SK-N-DZ (cell line): Measurements from ENCODE around the gene LAMC3.
"Not testable (repeated sequence)": the region's sequence is repeated elsewhere in the genome, so short reads cannot be mapped to it uniquely, and the experiment has no call there.

Source experiments
- DNase-seq: peaks from one replicate; pipeline ENCODE4 v3.0.0-alpha.2; 2015; ENCODE audit warnings: low spot score

Gene LAMC3

DNA sequence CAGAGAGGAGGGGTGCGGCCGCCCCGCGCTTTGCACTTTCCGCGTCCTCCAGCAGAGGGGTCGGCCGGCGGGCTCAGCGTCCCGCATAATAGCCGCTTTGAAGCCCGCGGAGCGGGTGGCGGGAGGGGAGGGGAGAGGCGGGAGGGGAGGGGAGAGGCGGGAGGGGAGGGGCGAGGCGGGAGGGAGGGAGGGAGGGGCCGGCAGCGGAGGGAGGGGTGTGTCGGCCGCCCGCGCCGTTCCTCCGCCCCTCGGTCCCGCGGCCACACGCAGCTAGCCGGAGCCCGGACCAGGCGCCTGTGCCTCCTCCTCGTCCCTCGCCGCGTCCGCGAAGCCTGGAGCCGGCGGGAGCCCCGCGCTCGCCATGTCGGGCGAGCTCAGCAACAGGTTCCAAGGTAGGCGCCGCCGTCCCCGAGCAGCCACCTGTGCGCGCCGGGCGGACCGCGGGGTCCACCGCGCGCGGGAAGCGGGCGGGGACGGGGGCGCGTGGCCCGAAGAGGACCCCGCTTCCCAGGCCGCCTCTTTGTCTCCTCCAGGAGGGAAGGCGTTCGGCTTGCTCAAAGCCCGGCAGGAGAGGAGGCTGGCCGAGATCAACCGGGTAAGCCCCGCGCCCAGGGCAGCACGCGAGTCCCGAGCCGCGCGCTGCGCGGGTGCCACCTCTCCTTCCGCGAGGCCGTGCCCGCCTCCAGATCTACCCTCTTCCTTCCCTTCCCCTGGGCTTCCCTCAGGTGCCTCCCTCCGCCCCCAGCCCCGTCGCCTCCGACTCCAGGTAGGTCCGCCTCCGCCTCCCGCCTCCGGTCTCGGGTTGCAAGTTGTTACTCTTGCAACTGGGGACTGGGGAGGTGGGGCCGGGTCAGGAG lies 87.5 kb downstream of the LAMC3 start, which contains the start of gene AIF1L:
AIF1L (plus strand) TSS at position 263 of the 857 bp plus-strand sequence; CDS start at position 362, 99 bp downstream.
- DNase-seq = peak; percentile 63

DNA sequence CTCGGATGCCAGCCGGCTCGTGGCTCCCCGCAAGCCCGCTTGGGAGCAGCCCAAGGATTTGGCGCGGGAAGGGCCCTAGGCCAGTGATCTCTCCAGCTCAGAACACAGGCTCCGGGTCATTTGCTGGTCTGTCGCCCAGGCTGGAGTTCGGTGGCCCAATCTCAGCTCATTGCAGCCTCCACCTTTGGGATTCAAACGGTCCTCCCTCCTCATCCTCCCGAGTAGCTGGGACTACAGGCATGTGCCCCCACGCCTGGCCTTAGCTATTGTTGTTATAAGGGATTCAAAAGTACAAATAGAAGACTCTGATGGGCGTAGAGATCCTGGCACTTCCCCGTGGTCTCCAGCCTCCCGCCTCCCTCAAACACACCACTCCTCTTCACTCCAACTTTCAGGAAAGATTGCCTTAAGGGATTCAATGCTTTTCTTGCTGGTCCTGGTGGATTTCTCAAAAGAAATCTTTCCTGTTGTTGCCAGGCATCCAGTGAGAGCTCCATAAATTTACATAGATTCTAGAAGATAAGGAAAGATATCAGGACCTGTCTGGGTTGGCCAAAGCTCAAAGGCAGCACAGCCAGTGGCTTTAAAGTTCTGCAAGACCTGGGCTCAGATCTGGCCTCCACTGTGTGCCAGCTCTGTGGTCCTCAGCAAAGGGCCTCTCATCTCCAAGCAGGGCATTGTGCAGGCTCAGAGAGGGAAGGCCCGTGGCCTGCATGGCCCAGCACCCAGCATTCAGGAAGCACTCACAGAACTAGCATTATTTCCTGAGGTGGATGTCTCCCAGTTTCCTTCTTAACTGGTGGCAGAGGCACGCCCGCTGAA lies 88.4 kb downstream of the LAMC3 start:
- DNase-seq = no peak

DNA sequence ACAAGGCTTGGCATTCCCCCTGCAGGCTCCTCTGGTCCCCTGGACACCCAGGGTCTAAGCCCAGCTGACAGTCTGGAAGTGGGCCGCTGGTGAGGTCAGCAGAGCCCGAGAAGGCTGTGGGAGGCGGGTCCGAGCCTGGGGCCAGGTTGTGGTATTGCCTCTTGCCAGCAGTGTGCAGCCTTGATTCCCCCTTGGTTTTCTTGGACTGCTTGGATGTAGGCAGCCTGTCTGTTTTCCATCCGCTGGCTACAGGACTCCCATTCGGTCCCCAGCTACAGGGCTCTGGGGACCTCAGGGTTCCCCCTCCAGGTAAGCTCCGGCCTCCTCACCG lies 88.9 kb downstream of the LAMC3 start:
- no peak for DNase-seq

DNA sequence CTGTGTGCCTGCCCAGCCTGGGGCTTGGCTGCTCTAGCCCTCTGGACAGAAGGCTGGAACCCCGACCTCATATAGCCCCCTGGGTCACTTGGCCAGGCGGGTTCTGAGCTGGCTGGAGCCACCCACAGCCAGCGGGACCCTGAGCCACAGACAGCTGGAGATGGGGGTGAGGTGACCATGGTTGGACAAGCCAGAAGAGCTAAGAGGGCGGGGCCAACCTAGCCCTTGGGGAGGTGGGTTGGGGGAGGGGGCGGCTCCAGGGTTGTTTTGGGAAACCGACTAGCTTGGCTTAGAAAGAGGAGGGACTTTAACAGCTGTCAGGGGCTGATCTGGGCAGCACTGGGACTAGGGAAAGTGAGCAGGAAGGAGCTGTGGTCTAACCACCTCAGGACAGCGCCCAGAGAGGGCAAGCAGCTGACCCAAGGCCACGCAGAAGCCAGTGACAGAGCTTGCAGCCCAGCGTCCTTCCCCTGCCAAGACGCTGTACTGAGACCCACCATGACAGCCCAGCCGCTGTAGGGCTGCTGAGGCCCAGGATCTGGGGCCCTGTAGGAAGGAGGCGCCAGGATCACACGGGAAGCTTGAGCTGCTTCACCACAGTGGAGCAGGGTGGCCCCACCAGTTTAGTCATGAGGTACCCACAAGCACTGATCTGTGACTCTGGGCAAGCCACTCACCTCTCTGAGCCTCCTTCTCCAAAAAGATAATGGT lies 89.6 kb downstream of the LAMC3 start:
- DNase-seq = no peak

DNA sequence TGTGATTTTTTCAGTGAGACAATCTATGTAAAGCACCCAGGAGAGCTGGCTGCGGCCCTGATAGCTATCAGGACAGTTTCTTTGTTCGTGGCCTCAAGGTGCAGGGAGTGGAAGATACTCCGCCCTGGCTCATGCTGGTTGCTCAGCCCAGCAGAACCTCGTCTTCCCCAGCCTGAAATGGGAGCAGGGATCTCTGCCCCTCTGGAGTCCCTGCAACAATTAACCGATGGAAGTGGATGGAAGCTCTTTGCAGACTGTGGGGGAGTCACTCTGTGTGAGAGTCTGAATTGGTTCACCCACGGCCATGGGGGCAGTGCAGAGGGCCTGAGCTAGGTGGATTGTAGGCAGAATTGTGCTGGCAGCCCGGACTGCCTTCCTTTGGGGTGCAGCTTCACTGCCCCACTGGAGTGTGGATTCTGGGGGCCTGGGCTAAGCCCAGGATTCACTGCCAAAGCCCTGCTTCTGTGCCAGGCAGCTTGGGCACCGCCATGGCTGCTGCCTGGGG lies 90.2 kb downstream of the LAMC3 start:
- no peak for DNase-seq

DNA sequence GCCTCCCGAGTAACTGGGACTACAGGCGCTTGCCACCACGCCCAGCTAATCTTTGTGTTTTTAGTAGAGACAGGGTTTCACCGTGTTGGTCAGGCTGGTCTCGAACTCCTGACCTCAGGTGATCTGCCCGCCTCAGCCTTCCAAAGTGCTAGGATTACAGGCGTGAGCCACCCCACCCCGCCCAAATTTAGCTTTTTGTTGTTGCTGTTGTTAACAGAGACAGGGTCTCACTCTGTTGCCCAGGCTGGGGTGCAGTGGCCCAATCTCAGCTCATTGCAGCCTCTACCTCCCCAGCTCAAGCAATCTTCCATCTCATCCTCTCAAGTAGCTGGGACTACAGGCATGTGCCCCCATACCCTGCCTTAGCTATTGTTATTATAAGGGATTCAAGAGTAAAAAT lies 90.9 kb downstream of the LAMC3 start:
- DNase-seq = not testable (repeated sequence)

DNA sequence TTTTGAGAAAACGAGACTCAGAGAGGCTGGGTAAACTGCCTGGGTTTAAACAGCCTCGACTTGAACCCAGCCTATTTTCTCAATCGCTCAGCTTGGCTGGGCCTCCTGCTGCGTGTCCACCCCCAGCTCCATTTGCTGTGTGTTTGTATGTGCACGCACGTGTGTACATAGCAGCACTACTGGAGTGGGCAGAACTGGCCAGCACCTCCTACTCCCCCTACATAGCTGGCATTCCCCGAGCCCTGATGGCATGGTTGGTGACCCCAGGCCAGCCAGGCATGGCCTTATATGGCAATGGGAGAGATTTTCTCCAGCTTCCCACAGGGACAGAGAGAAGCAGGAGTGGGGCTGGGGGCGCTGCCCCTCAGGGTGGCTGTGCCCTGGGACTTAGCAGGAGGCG lies 91.5 kb downstream of the LAMC3 start:
- no peak for DNase-seq

DNA sequence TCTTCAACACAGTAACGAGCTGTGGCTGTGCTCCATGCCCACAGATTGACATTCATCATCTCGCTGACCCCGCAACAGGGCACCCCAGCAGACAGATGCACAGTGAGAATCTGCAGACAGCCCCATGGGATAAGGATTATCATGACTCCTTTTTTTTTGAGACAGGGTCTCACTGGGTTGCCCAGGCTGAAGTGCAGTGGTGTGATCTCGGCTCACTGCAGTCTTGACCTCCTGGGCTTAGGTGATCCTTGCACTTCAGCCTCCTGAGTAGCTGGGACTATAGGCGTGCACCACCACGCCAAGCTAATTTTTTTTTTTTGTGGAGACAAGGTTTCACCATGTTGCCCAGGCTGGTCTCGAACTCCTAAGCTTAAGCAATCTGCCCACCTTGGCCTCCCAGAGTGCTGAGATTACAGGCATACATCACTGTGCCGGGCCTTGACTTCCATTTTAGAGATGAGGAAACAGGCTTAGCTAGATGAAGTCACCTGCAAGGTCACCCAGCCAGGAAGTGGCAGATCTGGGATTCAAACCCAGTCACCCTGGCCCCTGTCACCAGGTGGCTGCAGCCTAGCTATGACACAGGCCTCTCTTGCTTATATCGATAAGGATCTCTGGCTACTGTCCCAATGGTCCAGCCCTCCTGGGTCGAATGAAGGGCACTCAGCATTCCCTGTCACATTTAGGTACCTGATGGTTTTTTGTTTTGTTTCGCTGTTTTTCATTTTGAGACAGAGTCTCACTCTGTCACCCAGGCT lies 92.4 kb downstream of the LAMC3 start:
- no peak for DNase-seq

DNA sequence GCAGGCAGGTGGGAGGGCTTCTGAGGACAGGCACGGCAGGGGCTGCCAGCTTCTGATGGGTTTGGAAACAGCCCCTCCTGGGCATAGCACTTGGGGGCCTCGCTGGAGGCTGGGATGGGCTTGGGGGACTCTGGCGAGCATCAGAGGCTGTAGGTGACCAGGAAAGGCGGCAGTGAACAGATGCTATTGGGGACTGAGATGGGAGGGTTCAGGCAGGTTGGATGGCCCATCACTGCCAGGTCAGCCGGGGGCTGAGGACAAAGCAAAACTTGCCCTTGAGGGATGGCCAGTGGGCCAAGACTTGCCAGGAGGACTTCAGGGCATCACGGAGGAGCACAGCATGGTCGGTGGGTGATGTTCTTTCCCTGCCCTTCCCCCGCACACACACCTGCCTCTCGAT lies 94.0 kb downstream of the LAMC3 start:
- no peak for DNase-seq

DNA sequence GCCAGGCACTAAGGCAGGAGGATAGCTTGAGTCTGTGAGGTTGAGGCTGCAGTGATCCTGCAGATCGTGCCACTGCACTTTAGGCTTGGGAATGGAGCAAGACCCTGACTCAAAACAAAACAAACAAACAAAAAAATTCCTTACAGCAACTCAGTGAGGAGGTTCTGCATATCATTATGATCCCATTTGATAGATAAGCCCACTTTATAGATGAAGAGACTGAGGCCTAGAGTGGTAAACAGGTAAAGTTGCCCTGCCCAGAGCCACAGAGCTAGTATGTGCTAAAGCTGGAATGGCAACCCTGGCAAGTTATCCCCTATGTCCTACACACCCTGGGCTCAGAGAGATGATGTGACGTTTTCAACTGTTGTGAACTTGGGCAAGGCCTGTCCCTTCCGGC lies 94.6 kb downstream of the LAMC3 start:
- DNase-seq = no peak

DNA sequence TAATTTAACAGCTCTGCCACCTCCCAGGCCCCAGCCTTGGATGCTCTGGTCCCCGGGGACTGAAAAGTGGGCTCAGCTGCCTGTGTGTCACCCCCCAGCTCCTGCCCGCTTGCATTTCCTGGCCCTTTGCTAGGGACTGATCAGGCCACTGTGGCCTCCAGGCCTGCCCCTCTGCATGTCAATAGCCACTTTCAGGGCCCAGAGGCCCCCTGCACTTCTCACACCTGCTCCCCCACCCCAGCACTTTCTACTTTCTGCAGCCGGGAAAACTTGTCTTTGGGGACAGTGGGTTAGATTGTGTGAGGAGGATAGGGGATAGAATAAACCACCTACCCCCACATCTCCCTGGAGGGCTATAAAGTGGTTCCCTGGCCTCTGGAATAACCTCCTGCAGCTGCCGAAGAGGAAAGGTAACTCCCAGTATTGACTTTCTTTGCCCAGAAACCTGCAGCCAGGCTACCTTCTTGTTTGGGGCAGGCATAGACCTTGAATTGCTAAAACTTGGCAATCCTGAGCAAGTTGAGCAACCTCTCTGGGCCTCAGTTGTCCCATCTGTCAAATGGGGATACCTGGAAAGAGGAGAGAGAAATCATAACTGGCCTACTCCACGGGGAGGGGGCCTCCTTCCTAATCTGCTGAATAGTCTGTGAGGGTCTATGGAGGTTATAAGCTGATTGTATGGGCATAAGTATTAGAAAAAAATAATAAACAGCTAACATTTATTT lies 95.2 kb downstream of the LAMC3 start:
- DNase-seq = no peak

DNA sequence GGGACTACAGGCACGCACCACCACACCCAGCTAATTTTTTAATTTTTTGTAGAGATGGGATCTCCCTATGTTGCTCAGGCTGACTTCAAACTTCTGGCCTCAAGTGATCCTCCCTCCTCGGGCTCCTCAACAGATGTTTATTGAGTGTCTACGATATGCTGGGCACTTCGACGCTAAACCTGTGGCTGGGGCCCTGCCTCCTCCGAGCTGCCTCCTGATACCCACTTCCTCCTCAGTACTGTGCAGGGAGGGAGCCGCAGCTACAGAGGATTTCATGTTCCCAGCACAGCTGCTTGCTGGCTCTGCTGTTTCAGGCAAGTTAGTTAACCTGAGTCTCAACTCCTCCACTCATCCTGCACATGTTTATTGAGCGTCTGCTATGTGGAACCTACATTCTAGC lies 97.0 kb downstream of the LAMC3 start:
- no peak for DNase-seq

DNA sequence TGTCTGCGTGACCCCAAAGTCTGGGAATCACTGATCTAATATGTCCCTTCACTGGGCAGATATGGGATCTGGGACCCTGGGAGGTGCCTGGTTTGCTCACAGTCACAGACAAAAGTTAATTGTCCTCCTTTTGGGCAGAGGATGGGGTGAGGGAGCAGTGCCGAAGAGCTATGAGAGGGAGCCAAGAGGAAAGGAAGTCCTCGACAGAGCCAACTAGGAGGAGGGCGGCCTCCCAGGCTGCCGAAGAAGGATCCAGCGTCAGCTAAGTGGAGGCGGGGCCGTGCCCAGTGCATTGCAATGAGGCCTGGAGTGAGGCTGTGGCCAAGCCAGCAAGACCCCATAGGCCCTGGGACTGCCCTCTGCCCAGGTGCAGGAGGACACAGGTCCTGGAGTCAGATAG lies 98.8 kb downstream of the LAMC3 start:
- DNase-seq = no peak

DNA sequence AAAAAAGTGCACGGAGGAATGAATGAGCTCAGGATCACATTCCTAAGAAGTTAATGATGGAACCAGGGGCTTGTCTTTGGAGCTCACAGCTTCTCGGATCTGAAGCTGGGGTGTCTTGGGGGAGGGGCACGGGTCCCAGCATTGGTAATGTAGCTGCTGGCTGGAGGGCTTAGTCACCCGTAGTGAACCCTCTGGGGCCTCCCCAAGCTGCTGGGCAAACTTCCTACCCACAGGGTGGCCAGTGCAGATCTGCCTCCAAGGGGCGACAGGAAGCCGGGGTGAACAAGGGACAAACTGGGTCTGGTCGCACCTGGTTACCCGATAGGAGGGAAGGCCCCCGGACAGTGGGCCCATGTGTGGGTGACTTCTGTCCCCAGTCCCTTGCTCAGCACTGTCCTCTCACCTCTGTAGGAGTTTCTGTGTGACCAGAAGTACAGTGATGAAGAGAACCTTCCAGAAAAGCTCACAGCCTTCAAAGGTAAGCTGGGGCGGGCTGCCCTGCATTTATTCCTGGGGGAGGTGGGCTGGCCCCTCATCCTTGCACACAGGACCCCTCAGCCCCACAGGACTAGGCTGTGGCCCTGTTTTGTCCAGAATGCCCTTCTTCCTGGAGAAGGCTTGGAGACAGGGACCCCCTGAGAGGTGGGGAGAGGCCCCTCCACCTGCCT lies 102.3 kb downstream of the LAMC3 start:
- no peak for DNase-seq

DNA sequence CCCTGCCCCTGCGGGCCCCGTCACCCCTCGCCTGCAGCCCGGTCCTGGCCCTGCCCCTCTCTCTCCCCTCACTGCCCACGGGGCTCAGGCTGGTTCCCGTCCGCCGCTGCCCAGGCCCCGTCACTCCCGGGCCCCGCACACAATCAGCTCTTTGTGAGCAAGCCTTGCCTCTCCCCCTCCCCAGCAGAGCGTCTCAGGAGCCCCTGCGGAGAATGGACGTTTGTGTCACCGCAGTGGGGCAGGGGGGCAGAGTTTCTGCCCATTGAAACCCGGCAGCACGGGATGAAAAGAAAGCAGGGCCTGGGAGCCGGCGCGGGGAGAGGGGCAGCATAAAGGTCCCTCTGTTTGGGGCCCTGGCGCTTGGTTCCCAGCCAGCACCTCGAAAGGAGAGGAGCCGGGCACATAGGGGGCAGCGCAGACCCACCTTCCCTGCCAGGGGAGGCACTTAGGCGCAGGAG lies 102.9 kb downstream of the LAMC3 start:
- DNase-seq = no peak

DNA sequence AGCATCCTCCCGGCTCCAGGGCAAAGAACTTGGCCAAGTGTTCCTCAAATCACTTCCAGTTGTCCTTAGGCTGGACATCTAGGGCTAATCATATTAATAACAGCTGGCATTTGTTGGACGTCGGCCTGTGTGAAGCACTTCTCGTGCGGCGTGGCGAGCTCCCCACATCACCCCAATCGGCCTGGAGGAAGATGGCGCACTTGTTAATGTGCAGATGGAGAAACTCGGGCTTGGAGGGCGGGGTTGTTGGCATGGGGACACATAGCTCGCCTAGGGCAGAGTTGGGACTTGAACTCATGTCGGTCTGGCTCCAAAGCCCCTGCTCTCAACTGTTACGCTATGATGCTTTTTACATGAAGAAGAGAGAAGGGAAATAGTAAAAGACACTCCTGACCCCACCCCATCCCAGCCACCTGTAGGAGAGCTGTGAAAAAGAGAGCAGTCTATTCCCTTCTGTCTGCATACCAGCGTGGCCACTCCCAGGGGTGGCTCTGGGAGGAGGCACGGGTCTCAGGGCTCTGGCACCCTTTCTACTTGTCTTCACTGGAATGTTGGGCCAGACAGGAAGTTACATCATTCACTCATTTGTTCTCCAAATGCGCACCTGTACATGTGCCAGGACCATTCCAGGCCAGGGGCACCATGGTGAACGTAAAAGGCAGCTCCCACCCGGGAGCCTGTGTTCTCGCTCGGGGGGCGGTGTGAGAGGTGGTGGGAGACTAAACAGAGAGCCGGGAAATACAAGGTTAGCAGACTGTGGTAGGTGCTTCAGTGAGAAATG lies 103.6 kb downstream of the LAMC3 start:
- no peak for DNase-seq

DNA sequence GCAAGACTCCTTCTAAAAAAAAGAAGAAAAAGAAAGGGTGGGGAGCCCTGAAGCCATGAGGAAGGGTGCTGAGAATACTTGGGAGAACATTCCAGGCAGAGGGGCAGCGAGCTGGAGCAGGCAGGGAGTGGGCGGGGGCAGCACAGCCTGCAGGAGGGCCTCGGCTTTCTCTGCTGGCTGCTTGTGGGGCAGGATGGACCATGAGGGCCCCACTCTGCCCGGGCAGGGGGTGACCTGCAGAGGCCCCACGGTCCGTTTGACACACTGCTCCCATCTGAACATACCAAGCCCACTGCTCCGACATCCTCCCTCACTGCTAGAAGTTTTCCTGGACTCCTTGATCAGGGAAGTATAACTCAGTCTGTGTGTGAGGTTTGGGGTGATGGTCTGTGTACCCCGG lies 104.7 kb downstream of the LAMC3 start:
- DNase-seq = no peak

DNA sequence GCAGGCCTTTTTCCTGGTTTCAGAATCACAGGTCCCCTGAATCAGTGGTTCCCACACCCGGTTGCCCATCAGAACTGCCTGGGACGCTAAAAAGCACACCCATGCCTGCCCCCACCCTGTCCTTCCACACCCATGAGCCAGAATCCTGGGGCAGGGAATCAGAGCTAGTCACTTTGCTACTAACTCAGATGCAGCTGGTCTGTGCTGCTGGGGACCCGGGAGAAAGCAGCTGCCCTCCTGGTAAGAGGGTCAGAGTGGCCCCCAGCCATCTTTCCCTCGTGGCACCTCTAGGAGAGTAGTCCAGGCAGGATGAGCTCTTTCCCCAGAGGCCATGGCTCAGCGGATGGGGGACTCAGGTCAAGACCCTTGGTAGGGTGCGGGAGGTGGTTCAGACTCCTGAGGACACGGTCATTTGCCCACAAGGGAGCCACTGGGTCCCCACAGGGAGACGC lies 105.1 kb downstream of the LAMC3 start:
- DNase-seq = no peak

DNA sequence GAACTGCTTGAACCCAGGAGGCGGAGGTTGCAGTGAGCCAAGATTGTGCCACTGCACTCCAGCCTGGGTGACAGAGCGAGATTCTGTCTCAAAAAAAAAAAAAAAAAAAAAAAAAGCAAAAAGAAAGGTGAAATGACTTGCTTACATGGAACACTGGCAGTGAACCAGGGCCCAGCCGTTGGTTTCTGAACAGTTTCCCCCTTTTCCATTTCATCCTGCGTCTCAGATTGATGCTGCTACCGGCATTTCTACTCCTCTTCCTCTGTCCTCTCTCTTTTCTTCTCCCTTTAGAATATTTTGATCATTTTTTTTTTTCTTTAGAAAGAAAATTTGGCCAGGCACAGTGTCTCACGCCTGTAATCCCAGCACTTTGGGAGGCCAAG lies 106.4 kb downstream of the LAMC3 start:
- DNase-seq = not testable (repeated sequence)
